Thyroid gland (tissue), 4 donors: ENCODE data around the gene ASB5. TPM values are rescaled to one million over a fixed set of nuclear protein-coding genes. Genes with fewer than 3 reads are reported as not detected.

Experiments
- DNase-seq, 2 donors: peaks; one replicate each; pipeline ENCODE4 v3.0.0-alpha.2; 2019
- H3K27ac ChIP-seq, 3 donors: fragments of 200-600 bp; sonication (generic); 1 replicate in 2 of 3; 2 replicates in 1 of 3; pipeline ENCODE4 v1.5.1; 2016 to 2019; ENCODE audit warnings: mild to moderate bottlenecking in 1 of 3, moderate library complexity in 1 of 3
- H3K27me3 ChIP-seq: fragments of 200-600 bp; sonication (generic); one replicate; pipeline ENCODE4 v1.5.1; 2019
- H3K36me3 ChIP-seq, 2 donors: fragments of 200-600 bp; sonication (generic); one replicate each; pipeline ENCODE4 v1.5.1; 2016 to 2019
- H3K4me1 ChIP-seq, 2 donors: fragments of 200-600 bp; sonication (generic); one replicate each; pipeline ENCODE4 v1.5.1; 2017 to 2019
- H3K4me3 ChIP-seq, 3 donors: fragments of 200-600 bp; sonication (generic); replicated peaks in 1 of 3; 1 replicate in 2 of 3; 2 replicates in 1 of 3; pipeline ENCODE4 v1.5.1; 2016; ENCODE audit warnings: mild to moderate bottlenecking in 1 of 3
- H3K9me3 ChIP-seq: fragments of 200-600 bp; sonication (generic); one replicate; pipeline ENCODE4 v1.5.1; 2017
- CTCF ChIP-seq, 6 experiments: fragments of 200-600 bp in 3 of 6; fragments of 450-650 bp in 3 of 6; sonication (generic) in 3 of 6; IDR thresholded peaks; one replicate each; pipeline ENCODE4 v1.5.1; 2016 to 2019; ENCODE audit warnings: antibody characterized with exemption in 6 of 6, mild to moderate bottlenecking in 2 of 6, inconsistent platforms in 1 of 6, moderate library complexity in 1 of 6
- POLR2A ChIP-seq, 2 donors: fragments of 450-650 bp; IDR thresholded peaks; one replicate each; pipeline ENCODE4 v1.6.1; 2017; ENCODE audit warnings: antibody characterized with exemption in 2 of 2, mild to moderate bottlenecking in 2 of 2, moderate library complexity in 1 of 2
- WGBS, 2 donors: methylation state at CpG; one replicate each; pipeline ENCODE4 v1.1.5; 2017; 5-methylcytosine and 5-hydroxymethylcytosine counted together
- intact Hi-C: fragments of 100-400 bp; cut with DNase I; formaldehyde crosslinking; loops from one replicate; pipeline ENCODE4 v1.15.1; 2023
- total RNA-seq, 4 donors: library from RNA; depleted of rRNA; stranded (reverse); fragments of >200 nt; gene quantifications; one replicate each; pipeline ENCODE4 v1.2.3, GENCODE V29; 2016

ASB5 gene
- total RNA-seq, 4 donors from 2014 or later: 0.13 TPM; not detected in 3

GRCh38 chr4:176277162-176277904 is 8.3 kb upstream of the ASB5 start:
- Histone ChIP-seq H3K36me3 (no peaks in the 10 kb centered on the region), H3K4me1 (peaks cover 0 to 2% of the 10 kb centered on the region in 2 donors), H3K9me3 (no peaks in the 10 kb centered on the region), H3K4me3 (no peak overlapping the region), H3K27me3 (no peaks in the 10 kb centered on the region), H3K27ac (no peak overlapping the region)
- DNase-seq: peak; percentile 69 to 73
- TF ChIP-seq CTCF (IDR thresholded peaks at IDR 0.05): peak in 4 of 6 experiments; percentile 9 to 57 (median 48)
- TF ChIP-seq POLR2A (IDR thresholded peaks at IDR 0.05): no peak
- 60 to 64% methylated on average over 13 of the region's 13 CpGs for WGBS, 2 donors
- intact Hi-C loops: loop anchor here (10.0 kb wide), 1 partner anchor 243 kb away; no protein-coding TSS in a partner anchor

DNA sequence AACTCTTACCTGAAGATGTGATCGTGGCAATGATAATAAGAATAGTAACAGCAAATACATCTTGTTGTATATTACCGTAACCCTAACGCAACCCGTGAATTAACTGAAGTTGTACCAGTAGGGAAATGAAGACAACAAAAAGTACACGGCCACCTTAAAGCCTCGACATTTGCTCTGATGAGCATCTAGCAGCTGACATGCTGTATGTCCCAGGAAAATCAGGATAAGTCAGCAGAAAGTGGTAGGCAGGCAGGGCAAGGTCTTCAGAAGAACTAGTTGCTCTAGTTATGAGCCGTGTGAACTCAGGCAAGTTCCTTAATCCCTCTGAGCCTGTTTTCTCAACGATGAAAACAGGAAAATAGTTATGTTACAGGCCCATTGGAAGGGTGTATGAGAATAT is 7.7 kb upstream of the ASB5 start:
- TF ChIP-seq POLR2A (IDR thresholded peaks at IDR 0.05) (no peak), CTCF (IDR thresholded peaks at IDR 0.05) (no peak)
- 84 to 85% methylated on average over 8 of the region's 8 CpGs for WGBS, 2 donors
- intact Hi-C loops: loop anchor here (10.0 kb wide), 1 partner anchor 242 kb away; no protein-coding TSS in a partner anchor
- H3K4me1 ChIP-seq: peaks cover 2 to 8% of the 10 kb centered on the region in 2 donors
- no peak for DNase-seq
- no peaks in the 10 kb centered on the region for H3K36me3 ChIP-seq
- H3K9me3 ChIP-seq: no peaks in the 10 kb centered on the region
- H3K27me3 ChIP-seq: no peaks in the 10 kb centered on the region
- H3K4me3 ChIP-seq: no peak overlapping the region
- no peak overlapping the region for H3K27ac ChIP-seq

- intact Hi-C loops: loop anchor here (10.0 kb wide), 1 partner anchor 240 kb away; no protein-coding TSS in a partner anchor
- Histone ChIP-seq H3K27me3 (no peaks in the 10 kb centered on the region), H3K9me3 (no peaks in the 10 kb centered on the region), H3K4me1 (peaks cover 3 to 8% of the 10 kb centered on the region in 2 donors), H3K36me3 (no peaks in the 10 kb centered on the region), H3K27ac (no peak overlapping the region), H3K4me3 (no peak overlapping the region)
- DNase-seq: no peak
- no peak for TF ChIP-seq CTCF (IDR thresholded peaks at IDR 0.05)
- no peak for TF ChIP-seq POLR2A (IDR thresholded peaks at IDR 0.05)
Measured at GRCh38 chr4:176274441-176274840, 5.4 kb upstream of the ASB5 start.

GRCh38 chr4:176273736-176274135 is 4.7 kb upstream of the ASB5 start:
- intact Hi-C loops: loop anchor here (10.0 kb wide), 1 partner anchor 239 kb away; no protein-coding TSS in a partner anchor
- Histone ChIP-seq H3K36me3 (no peaks in the 10 kb centered on the region), H3K4me3 (no peak overlapping the region), H3K9me3 (no peaks in the 10 kb centered on the region), H3K4me1 (peaks cover 3 to 8% of the 10 kb centered on the region in 2 donors), H3K27ac (no peak overlapping the region), H3K27me3 (no peaks in the 10 kb centered on the region)
- 76 to 88% methylated on average over 4 of the region's 4 CpGs for WGBS, 2 donors
- TF ChIP-seq POLR2A (IDR thresholded peaks at IDR 0.05) (no peak), CTCF (IDR thresholded peaks at IDR 0.05) (no peak)
- DNase-seq: no peak

- H3K4me3 ChIP-seq: no peak overlapping the region
- WGBS, 2 donors: 80 to 84% methylated on average over 3 of the region's 3 CpGs
- H3K4me1 ChIP-seq: peaks cover 3 to 8% of the 10 kb centered on the region in 2 donors
- intact Hi-C loops: loop anchor here (10.0 kb wide), 1 partner anchor 238 kb away; no protein-coding TSS in a partner anchor
- no peak for DNase-seq
- no peaks in the 10 kb centered on the region for H3K36me3 ChIP-seq
- no peak overlapping the region for H3K27ac ChIP-seq
- TF ChIP-seq POLR2A (IDR thresholded peaks at IDR 0.05): no peak
- TF ChIP-seq CTCF (IDR thresholded peaks at IDR 0.05): no peak
- H3K9me3 ChIP-seq: no peaks in the 10 kb centered on the region
- H3K27me3 ChIP-seq: no peaks in the 10 kb centered on the region
Measured at GRCh38 chr4:176272799-176273198, 3.8 kb upstream of the ASB5 start.
